Cardiac muscle cell (in vitro differentiated cells and primary cell): ENCODE measurements around the gene THSD7A. TPM values are rescaled to one million over a fixed set of nuclear protein-coding genes. Genes with fewer than 3 reads are reported as not detected.
A peak's percentile ranks its signal among the peaks of the same experiment; 100 is the strongest.

Experiments
- DNase-seq, 2 donors: peaks; one replicate each; pipeline versions ENCODE4 v3.0.0 to v3.0.0-alpha.2; 2010 to 2017; ENCODE audit warnings: low read depth in 1 of 2, low spot score in 1 of 2
- H3K27ac ChIP-seq: fragments of 200-600 bp; sonication (generic); 2 replicates; pipeline ENCODE4 v1.5.1; 2016
- H3K27me3 ChIP-seq: fragments of 200-600 bp; sonication (generic); 2 replicates; pipeline ENCODE4 v1.6.0; 2016; ENCODE audit warnings: control low read depth
- H3K36me3 ChIP-seq: fragments of 200-600 bp; sonication (generic); 2 replicates; pipeline ENCODE4 v1.5.1; 2016; ENCODE audit warnings: control low read depth
- H3K4me1 ChIP-seq: fragments of 200-600 bp; sonication (generic); 2 replicates; pipeline ENCODE4 v1.8.1; 2017; ENCODE audit warnings: low read depth, mild to moderate bottlenecking, mixed run types
- H3K4me3 ChIP-seq: fragments of 200-600 bp; sonication (generic); 2 replicates; pipeline ENCODE4 v1.5.1; 2016; ENCODE audit warnings: mild to moderate bottlenecking
- H3K9me3 ChIP-seq: fragments of 200-600 bp; sonication (generic); 2 replicates; pipeline ENCODE4 v1.5.1; 2017; ENCODE audit warnings: low read depth, mild to moderate bottlenecking, control low read depth
- polyA plus RNA-seq: library from polyadenylated mRNA; unstranded; fragments of >200 nt; fragmentation: Nextera tagmentation; extraction: Ambion mirVana; gene quantifications from 2 replicates; pipeline ENCODE4 v1.2.1, GENCODE V29; 2016
- total RNA-seq: library from RNA; depleted of rRNA; stranded (reverse); fragments of >200 nt; gene quantifications from 2 replicates; pipeline ENCODE4 v1.2.3, GENCODE V29; 2016
- TF ChIP-seq, protein P1 (sequence below): IDR thresholded peaks from 2 replicates; pipeline ENCODE4 v1.5.1; 2012; ENCODE audit warnings: low read depth, mild to moderate bottlenecking, low read length

THSD7A gene
- total and polyA plus RNA-seq, 2 experiments from 2014 or later, result 1.5 to 3.7 TPM

DNA sequence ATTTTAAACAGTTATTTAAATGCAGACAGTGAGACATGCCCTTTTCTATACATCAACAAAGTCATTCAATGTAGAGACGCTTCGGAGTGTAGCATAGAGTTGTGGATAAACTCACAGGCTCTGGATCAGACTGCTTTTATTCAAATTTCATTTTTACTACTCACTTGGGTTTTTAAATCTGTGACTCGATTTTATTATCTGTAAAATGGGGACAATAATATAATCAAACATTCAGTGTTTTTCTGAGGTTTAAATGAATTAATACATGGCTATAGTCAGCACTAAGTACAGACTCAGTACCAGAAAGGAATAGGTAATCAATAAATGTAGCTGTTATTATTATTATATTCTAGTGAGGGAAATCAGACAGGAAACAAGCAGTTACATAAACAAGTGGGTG lies 43.4 kb downstream of the THSD7A start:
- Histone ChIP-seq H3K4me1 (no peaks in the 10 kb centered on the region), H3K36me3 (no peaks in the 10 kb centered on the region), H3K4me3 (no peak overlapping the region), H3K27ac (no peak overlapping the region), H3K9me3 (no peaks in the 10 kb centered on the region), H3K27me3 (no peaks in the 10 kb centered on the region)
- TF ChIP-seq, protein P1, sequence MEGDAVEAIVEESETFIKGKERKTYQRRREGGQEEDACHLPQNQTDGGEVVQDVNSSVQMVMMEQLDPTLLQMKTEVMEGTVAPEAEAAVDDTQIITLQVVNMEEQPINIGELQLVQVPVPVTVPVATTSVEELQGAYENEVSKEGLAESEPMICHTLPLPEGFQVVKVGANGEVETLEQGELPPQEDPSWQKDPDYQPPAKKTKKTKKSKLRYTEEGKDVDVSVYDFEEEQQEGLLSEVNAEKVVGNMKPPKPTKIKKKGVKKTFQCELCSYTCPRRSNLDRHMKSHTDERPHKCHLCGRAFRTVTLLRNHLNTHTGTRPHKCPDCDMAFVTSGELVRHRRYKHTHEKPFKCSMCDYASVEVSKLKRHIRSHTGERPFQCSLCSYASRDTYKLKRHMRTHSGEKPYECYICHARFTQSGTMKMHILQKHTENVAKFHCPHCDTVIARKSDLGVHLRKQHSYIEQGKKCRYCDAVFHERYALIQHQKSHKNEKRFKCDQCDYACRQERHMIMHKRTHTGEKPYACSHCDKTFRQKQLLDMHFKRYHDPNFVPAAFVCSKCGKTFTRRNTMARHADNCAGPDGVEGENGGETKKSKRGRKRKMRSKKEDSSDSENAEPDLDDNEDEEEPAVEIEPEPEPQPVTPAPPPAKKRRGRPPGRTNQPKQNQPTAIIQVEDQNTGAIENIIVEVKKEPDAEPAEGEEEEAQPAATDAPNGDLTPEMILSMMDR, result no peak
- no peak for DNase-seq

DNA sequence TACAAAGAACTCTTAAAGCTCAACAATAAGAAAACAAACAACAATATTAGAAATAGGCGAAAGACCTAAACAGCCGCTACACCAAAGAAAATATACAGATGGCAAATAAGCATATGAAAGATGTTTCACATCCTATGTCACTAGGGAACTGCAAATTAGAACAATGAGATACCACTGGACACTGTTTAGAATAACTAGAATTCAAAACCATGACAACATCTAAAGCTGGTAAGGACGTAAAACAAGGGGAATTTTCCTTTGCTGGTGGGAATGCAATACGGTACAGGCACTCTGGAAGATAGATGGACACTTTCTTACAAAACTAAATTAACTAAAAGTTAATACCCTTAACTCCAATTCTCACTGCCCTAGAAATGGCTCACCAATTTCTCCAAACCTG lies 44.5 kb downstream of the THSD7A start:
- Histone ChIP-seq H3K9me3 (no peaks in the 10 kb centered on the region), H3K4me1 (no peaks in the 10 kb centered on the region), H3K4me3 (no peak overlapping the region), H3K27ac (no peak overlapping the region), H3K27me3 (no peaks in the 10 kb centered on the region), H3K36me3 (no peaks in the 10 kb centered on the region)
- no peak for DNase-seq
- TF ChIP-seq, protein P1, result no peak

DNA sequence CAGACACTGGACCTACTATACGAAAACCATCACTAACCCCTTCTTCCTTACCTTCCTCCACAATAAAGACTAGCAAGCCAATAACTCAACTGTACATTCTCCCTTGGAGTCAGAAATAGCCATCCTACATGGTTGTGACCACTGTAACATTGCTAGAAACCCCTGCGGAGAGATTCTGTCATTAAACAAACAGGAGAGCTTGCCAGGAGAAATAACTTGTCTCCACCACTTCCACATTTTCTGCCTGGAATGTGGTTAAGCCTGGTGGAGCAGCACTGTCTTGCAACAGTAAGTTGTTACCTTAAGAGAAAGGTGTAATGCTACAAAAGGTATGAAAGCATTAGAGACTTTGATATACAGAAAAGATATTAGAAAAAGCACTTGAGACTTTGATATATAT lies 45.8 kb downstream of the THSD7A start:
- H3K9me3 ChIP-seq, result no peaks in the 10 kb centered on the region
- peak in 1 of 2 donors; percentile 33 for DNase-seq
- H3K36me3 ChIP-seq, result no peaks in the 10 kb centered on the region
- no peaks in the 10 kb centered on the region for H3K27me3 ChIP-seq
- TF ChIP-seq, protein P1, result no peak
- H3K27ac ChIP-seq, result no peak overlapping the region
- no peaks in the 10 kb centered on the region for H3K4me1 ChIP-seq
- H3K4me3 ChIP-seq, result no peak overlapping the region

DNA sequence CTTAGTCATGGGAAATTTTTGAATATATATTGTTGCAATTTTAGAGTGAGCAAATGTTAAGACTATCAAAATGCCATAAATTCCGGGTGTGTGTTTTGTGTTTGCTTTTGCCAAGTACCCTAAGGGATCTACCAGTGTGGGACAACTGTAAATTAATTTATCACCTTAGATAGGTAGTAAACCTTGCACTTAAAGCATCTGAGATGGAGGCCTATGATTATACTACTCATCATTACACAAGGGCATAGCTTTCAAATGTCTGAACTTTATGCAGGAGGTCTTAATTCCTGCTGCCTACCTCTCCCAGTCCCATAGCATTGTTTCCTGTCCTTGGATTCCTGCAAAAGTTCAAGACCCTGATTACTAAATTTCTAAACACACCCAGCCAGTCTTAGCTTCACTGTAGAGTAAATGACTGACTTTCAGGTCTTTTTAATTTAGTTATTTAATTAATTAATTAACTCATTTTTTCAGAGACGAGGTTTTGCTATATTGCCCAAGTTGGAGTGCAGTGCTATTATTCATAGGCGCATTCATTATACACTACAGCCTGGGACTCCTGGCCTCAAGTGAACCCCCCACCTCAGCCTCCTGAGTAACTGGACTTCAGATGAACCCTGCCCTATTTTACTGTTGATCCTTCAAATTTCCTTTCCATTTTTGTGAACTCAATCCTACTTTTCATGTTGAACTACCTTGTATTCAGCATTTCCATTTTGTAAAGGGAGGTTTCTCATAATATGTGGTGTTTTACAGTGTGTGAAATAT lies 47.0 kb downstream of the THSD7A start:
- Histone ChIP-seq H3K27ac (no peak overlapping the region), H3K36me3 (no peaks in the 10 kb centered on the region), H3K9me3 (no peaks in the 10 kb centered on the region), H3K27me3 (no peaks in the 10 kb centered on the region), H3K4me3 (no peak overlapping the region), H3K4me1 (no peaks in the 10 kb centered on the region)
- DNase-seq, result no peak
- TF ChIP-seq, protein P1, result no peak

DNA sequence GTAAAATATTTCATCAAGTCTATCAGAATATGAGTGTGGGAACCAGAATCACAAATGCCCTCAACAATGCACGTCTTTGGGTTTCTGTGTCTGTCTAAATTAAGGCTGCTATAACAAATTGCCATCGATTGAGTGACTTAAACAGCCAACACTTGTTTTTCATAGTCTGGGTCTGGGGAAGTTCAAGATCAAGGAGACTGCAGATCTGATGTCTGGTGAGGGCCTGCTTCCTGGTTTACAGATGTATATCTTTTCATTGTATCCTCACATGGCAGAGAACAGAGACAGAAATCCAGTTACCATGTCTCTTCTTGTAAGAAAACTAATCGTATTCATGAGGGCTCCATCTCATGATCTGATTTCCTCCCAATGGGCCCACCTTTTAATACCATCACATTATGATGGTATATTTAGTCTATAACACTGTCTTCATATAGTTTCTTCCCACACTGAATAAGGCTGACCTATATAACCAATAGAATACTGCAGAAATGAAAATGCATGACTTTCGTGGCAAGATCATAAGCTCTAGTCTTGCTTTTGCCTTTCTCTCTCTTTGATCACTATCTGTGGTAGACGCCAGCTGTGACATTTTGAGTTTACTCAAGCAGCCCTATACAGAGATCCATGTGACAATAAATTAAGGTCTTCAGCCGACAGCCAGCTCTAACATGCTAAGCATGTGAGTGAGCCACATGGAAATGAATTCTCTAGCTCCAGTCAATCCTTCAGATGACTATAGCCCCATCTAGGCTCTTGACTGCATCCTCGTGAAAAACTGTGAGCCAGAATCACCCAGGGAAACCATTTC lies 51.9 kb downstream of the THSD7A start:
- Histone ChIP-seq H3K9me3 (no peaks in the 10 kb centered on the region), H3K27me3 (no peaks in the 10 kb centered on the region), H3K36me3 (no peaks in the 10 kb centered on the region), H3K27ac (no peak overlapping the region), H3K4me3 (no peak overlapping the region), H3K4me1 (no peaks in the 10 kb centered on the region)
- TF ChIP-seq, protein P1, result no peak
- no peak for DNase-seq
